Neural progenitor cell (in vitro differentiated cells): ENCODE data around the gene FLVCR2. TPM values are rescaled to one million over a fixed set of nuclear protein-coding genes. Genes with fewer than 3 reads are reported as not detected.

ENCODE experiments used
- DNase-seq: peaks from one replicate; pipeline ENCODE4 v3.0.0-alpha.2; 2016; ENCODE audit warnings: low spot score
- H2AFZ ChIP-seq: fragments of 200-600 bp; sonication (generic); replicated peaks from 2 replicates; pipeline ENCODE4 v1.6.1; 2016; ENCODE audit warnings: antibody characterized with exemption
- H3F3A ChIP-seq: fragments of 200-600 bp; sonication (generic); 2 replicates; pipeline ENCODE4 v1.6.1; 2016; ENCODE audit warnings: antibody characterized with exemption, low read depth
- H3K27ac ChIP-seq: fragments of 200-600 bp; sonication (generic); 2 replicates; pipeline ENCODE4 v1.5.1; 2016; ENCODE audit warnings: mild to moderate bottlenecking
- H3K27me3 ChIP-seq: fragments of 200-600 bp; sonication (generic); 2 replicates; pipeline ENCODE4 v1.6.1; 2016; ENCODE audit warnings: mild to moderate bottlenecking, moderate library complexity
- H3K36me3 ChIP-seq: fragments of 200-600 bp; sonication (generic); 2 replicates; pipeline ENCODE4 v1.5.1; 2016
- H3K4me1 ChIP-seq: fragments of 200-600 bp; sonication (generic); 2 replicates; pipeline ENCODE4 v1.6.1; 2016; ENCODE audit warnings: mixed run types
- H3K4me2 ChIP-seq: fragments of 200-600 bp; sonication (generic); 2 replicates; pipeline ENCODE4 v1.6.1; 2016
- H3K4me3 ChIP-seq: fragments of 200-600 bp; sonication (generic); 2 replicates; pipeline ENCODE4 v1.5.1; 2016
- H3K79me2 ChIP-seq: fragments of 200-600 bp; sonication (generic); 2 replicates; pipeline ENCODE4 v1.6.1; 2016; ENCODE audit warnings: low read depth
- H3K9ac ChIP-seq: fragments of 200-600 bp; sonication (generic); 2 replicates; pipeline ENCODE4 v1.6.1; 2016
- H3K9me3 ChIP-seq: fragments of 200-600 bp; sonication (generic); 2 replicates; pipeline ENCODE4 v1.5.1; 2016; ENCODE audit warnings: low read depth
- H4K20me1 ChIP-seq: fragments of 200-600 bp; sonication (generic); 2 replicates; pipeline ENCODE4 v1.6.1; 2016; ENCODE audit warnings: low read depth
- H3K27ac Mint-ChIP-seq: 3 replicates; pipeline ENCODE4 v1.8.0; 2021; ENCODE audit warnings: mixed read lengths
- H3K27me3 Mint-ChIP-seq: 2 replicates; pipeline ENCODE4 v1.8.0; 2022; ENCODE audit warnings: low read depth, mild to moderate bottlenecking, inconsistent platforms, moderate library complexity, mixed read lengths; ENCODE audit not compliant: insufficient read depth
- H3K36me3 Mint-ChIP-seq: 3 replicates; pipeline ENCODE4 v1.8.0; 2021; ENCODE audit warnings: mixed read lengths
- H3K4me1 Mint-ChIP-seq: 3 replicates; pipeline ENCODE4 v1.8.0; 2021; ENCODE audit warnings: mixed read lengths
- H3K4me3 Mint-ChIP-seq: 3 replicates; pipeline ENCODE4 v1.8.0; 2021; ENCODE audit warnings: mild to moderate bottlenecking, moderate library complexity, mixed read lengths
- H3K9me3 Mint-ChIP-seq: 3 replicates; pipeline ENCODE4 v1.8.0; 2020; ENCODE audit warnings: mixed read lengths
- CTCF ChIP-seq: fragments of 200-600 bp; sonication (generic); IDR thresholded peaks from 2 replicates; pipeline ENCODE4 v1.5.1; 2017; ENCODE audit warnings: antibody characterized with exemption, mild to moderate bottlenecking
- EZH2 ChIP-seq: fragments of 200-600 bp; sonication (generic); IDR thresholded peaks from 2 replicates; pipeline ENCODE4 v1.6.1; 2017; ENCODE audit warnings: antibody characterized with exemption, mild to moderate bottlenecking, moderate library complexity
- EZH2phosphoT487 ChIP-seq: fragments of 200-600 bp; sonication (generic); IDR thresholded peaks from 2 replicates; pipeline ENCODE4 v1.6.1; 2017; ENCODE audit warnings: antibody characterized with exemption
- total RNA-seq: library from RNA; depleted of rRNA; stranded (reverse); fragments of >200 nt; gene quantifications from 2 replicates; pipeline ENCODE4 v1.2.3, GENCODE V29; 2015; ENCODE audit warnings: low replicate concordance

The FLVCR2 gene
- total RNA-seq, 1 donor from 2014 or later, result 1.7 TPM

- Histone ChIP-seq H4K20me1 (peaks cover 10% of the 10 kb centered on the region), H3K27me3 (no peaks in the 10 kb centered on the region), H2AFZ (no peak overlapping the region), H3F3A (peaks cover 6% of the 10 kb centered on the region), H3K79me2 (no peaks in the 10 kb centered on the region), H3K4me2 (no peak overlapping the region), H3K36me3 (no peaks in the 10 kb centered on the region), H3K9ac (no peak overlapping the region), H3K9me3 (no peaks in the 10 kb centered on the region), H3K27ac (no peak overlapping the region), H3K4me1 (no peaks in the 10 kb centered on the region), H3K4me3 (no peak overlapping the region)
- Mint-ChIP-seq H3K27me3 (peaks cover 2% of the 10 kb centered on the region), H3K27ac (no peak overlapping the region), H3K4me1 (peaks cover 20% of the 10 kb centered on the region), H3K9me3 (no peaks in the 10 kb centered on the region), H3K4me3 (no peak overlapping the region), H3K36me3 (peaks cover 37% of the 10 kb centered on the region)
- TF ChIP-seq EZH2 (no peak), EZH2phosphoT487 (no peak), CTCF (no peak)
- no peak for DNase-seq
Observed at GRCh38 chr14:75649773-75650172, 71.4 kb downstream of the FLVCR2 start.

- Histone ChIP-seq H3K4me2 (no peak overlapping the region), H3K79me2 (no peaks in the 10 kb centered on the region), H3K9me3 (no peaks in the 10 kb centered on the region), H3F3A (peaks cover 13% of the 10 kb centered on the region), H3K4me1 (no peaks in the 10 kb centered on the region), H3K27me3 (no peaks in the 10 kb centered on the region), H4K20me1 (peaks cover 11% of the 10 kb centered on the region), H3K4me3 (no peak overlapping the region), H3K27ac (no peak overlapping the region), H2AFZ (no peak overlapping the region), H3K36me3 (no peaks in the 10 kb centered on the region), H3K9ac (no peak overlapping the region)
- Mint-ChIP-seq H3K36me3 (peaks cover 37% of the 10 kb centered on the region), H3K27ac (peak overlapping the region; percentile 66), H3K4me3 (no peak overlapping the region), H3K27me3 (peaks cover 2% of the 10 kb centered on the region), H3K4me1 (peaks cover 20% of the 10 kb centered on the region), H3K9me3 (no peaks in the 10 kb centered on the region)
- DNase-seq, result no peak
- TF ChIP-seq CTCF (no peak), EZH2 (no peak), EZH2phosphoT487 (no peak)
Observed at GRCh38 chr14:75650253-75651058, 72.0 kb downstream of the FLVCR2 start.

GRCh38 chr14:75653563-75653962 is 75.1 kb downstream of the FLVCR2 start:
- no peaks in the 10 kb centered on the region for H3K27me3 Mint-ChIP-seq
- no peaks in the 10 kb centered on the region for H3K4me1 ChIP-seq
- no peaks in the 10 kb centered on the region for H3K27me3 ChIP-seq
- peaks cover 13% of the 10 kb centered on the region for H3K79me2 ChIP-seq
- no peak overlapping the region for H3K27ac ChIP-seq
- no peak overlapping the region for H3K4me2 ChIP-seq
- no peaks in the 10 kb centered on the region for H3K9me3 ChIP-seq
- H4K20me1 ChIP-seq, result peaks cover 11% of the 10 kb centered on the region
- H3K4me3 Mint-ChIP-seq, result no peak overlapping the region
- peaks cover 10% of the 10 kb centered on the region for H3K4me1 Mint-ChIP-seq
- H3F3A ChIP-seq, result peaks cover 14% of the 10 kb centered on the region
- H3K4me3 ChIP-seq, result no peak overlapping the region
- no peak overlapping the region for H3K27ac Mint-ChIP-seq
- TF ChIP-seq CTCF (no peak), EZH2 (no peak), EZH2phosphoT487 (no peak)
- no peak for DNase-seq
- no peak overlapping the region for H2AFZ ChIP-seq
- no peak overlapping the region for H3K9ac ChIP-seq
- H3K9me3 Mint-ChIP-seq, result no peaks in the 10 kb centered on the region
- H3K36me3 ChIP-seq, result no peaks in the 10 kb centered on the region
- H3K36me3 Mint-ChIP-seq, result peaks cover 30% of the 10 kb centered on the region
